Activated T-cell treated with anti-CD3 and anti-CD28 coated beads, Interleukin-2, amount 50 U/mL, for 72 hours (primary cell): ENCODE results near the gene RFWD3. TPM values are rescaled to one million over a fixed set of nuclear protein-coding genes. Genes with fewer than 3 reads are reported as not detected.
"Not testable (repeated sequence)": the region's sequence is repeated elsewhere in the genome, so short reads cannot be mapped to it uniquely, and the experiment has no call there.

Experiments used
- ATAC-seq, 2 donors: fragments of 150-1000 bp; cut with Tn5 transposase; replicated peaks in 1 of 2; 2 replicates each; pipeline ENCODE4 v1.10.0; 2021; ENCODE audit warnings: moderate library complexity in 2 of 2, mild to moderate bottlenecking in 1 of 2
- DNase-seq, 2 donors: peaks; one replicate each; pipeline ENCODE4 v3.0.0; 2021 to 2022; ENCODE audit warnings: mixed read lengths in 1 of 2
- H3K27ac Mint-ChIP-seq: one replicate; pipeline ENCODE4 v1.8.0; 2022; ENCODE audit warnings: mild to moderate bottlenecking, moderate library complexity, mixed read lengths
- H3K27me3 Mint-ChIP-seq: one replicate; pipeline ENCODE4 v1.8.0; 2022; ENCODE audit warnings: low read depth, mixed read lengths
- H3K36me3 Mint-ChIP-seq, 2 donors: one replicate each; pipeline ENCODE4 v1.8.0; 2022; ENCODE audit warnings: mixed read lengths in 2 of 2, mild to moderate bottlenecking in 1 of 2; ENCODE audit not compliant: insufficient read depth in 2 of 2
- H3K4me1 Mint-ChIP-seq: one replicate; pipeline ENCODE4 v1.8.0; 2022; ENCODE audit warnings: low read depth, mixed read lengths
- H3K4me3 Mint-ChIP-seq, 2 donors: one replicate each; pipeline ENCODE4 v1.8.0; 2022; ENCODE audit warnings: mild to moderate bottlenecking in 2 of 2, mixed read lengths in 2 of 2, moderate library complexity in 2 of 2
- H3K9me3 Mint-ChIP-seq, 2 donors: one replicate each; pipeline ENCODE4 v1.8.0; 2022; ENCODE audit warnings: mixed read lengths in 2 of 2
- total RNA-seq, 2 donors: library from RNA; stranded (reverse); gene quantifications; one replicate each; pipeline ENCODE4 v1.2.3, GENCODE V29; 2022

Gene RFWD3
- total RNA-seq, 2 donors from 2014 or later = 114 TPM

GRCh38 chr16:74657870-74658642 lies 8.6 kb downstream of the RFWD3 start:
- H3K4me1 Mint-ChIP-seq = peaks cover 79% of the 10 kb centered on the region
- H3K4me3 Mint-ChIP-seq = peak overlapping the region; percentile 4 to 59
- no peak for ATAC-seq

GRCh38 chr16:74654536-74655050 lies 12.1 kb downstream of the RFWD3 start:
- DNase-seq (no peak), ATAC-seq (no peak)
- no peaks in the 10 kb centered on the region for H3K9me3 Mint-ChIP-seq
- peaks cover 11 to 45% of the 10 kb centered on the region in 2 donors for H3K36me3 Mint-ChIP-seq
- H3K4me1 Mint-ChIP-seq = peaks cover 57% of the 10 kb centered on the region
- H3K4me3 Mint-ChIP-seq = no peak overlapping the region
- no peak overlapping the region for H3K27ac Mint-ChIP-seq
- no peaks in the 10 kb centered on the region for H3K27me3 Mint-ChIP-seq

More at GRCh38 chr16:74657870-74658642, 8.6 kb downstream of the RFWD3 start:
- no peaks in the 10 kb centered on the region for H3K9me3 Mint-ChIP-seq
- no peaks in the 10 kb centered on the region for H3K27me3 Mint-ChIP-seq
- H3K36me3 Mint-ChIP-seq = peaks cover 14 to 54% of the 10 kb centered on the region in 2 donors
- DNase-seq = no peak
- H3K27ac Mint-ChIP-seq = peak overlapping the region; percentile 50

- not testable (repeated sequence) for H3K4me3 Mint-ChIP-seq, ATAC-seq, H3K27me3 Mint-ChIP-seq, H3K9me3 Mint-ChIP-seq, DNase-seq
- H3K27ac Mint-ChIP-seq = peak overlapping the region; percentile 57
- H3K36me3 Mint-ChIP-seq = peaks cover 10 to 39% of the 10 kb centered on the region in 2 donors
- peaks cover 44% of the 10 kb centered on the region for H3K4me1 Mint-ChIP-seq
Observed at GRCh38 chr16:74652883-74653282, 13.8 kb downstream of the RFWD3 start.

GRCh38 chr16:74652249-74652648 lies 14.4 kb downstream of the RFWD3 start:
- no peak for ATAC-seq
- Mint-ChIP-seq H3K27ac (no peak overlapping the region), H3K4me1 (peaks cover 44% of the 10 kb centered on the region)

GRCh38 chr16:74651841-74652240 lies 14.8 kb downstream of the RFWD3 start:
- Mint-ChIP-seq H3K36me3 (peaks cover 10 to 42% of the 10 kb centered on the region in 2 donors), H3K27ac (no peak overlapping the region), H3K4me3 (no peak overlapping the region), H3K9me3 (no peaks in the 10 kb centered on the region), H3K4me1 (peaks cover 41% of the 10 kb centered on the region), H3K27me3 (no peaks in the 10 kb centered on the region)
- ATAC-seq = no peak
- no peak for DNase-seq

More at GRCh38 chr16:74652249-74652648, 14.4 kb downstream of the RFWD3 start:
- H3K36me3 Mint-ChIP-seq = peaks cover 10 to 40% of the 10 kb centered on the region in 2 donors
- no peaks in the 10 kb centered on the region for H3K27me3 Mint-ChIP-seq
- no peak for DNase-seq
- no peak overlapping the region for H3K4me3 Mint-ChIP-seq
- no peaks in the 10 kb centered on the region for H3K9me3 Mint-ChIP-seq

- H3K27me3 Mint-ChIP-seq = no peaks in the 10 kb centered on the region
- H3K4me3 Mint-ChIP-seq = no peak overlapping the region
- ATAC-seq (no peak), DNase-seq (no peak)
- H3K27ac Mint-ChIP-seq = no peak overlapping the region
- peaks cover 33% of the 10 kb centered on the region for H3K4me1 Mint-ChIP-seq
- peaks cover 11 to 46% of the 10 kb centered on the region in 2 donors for H3K36me3 Mint-ChIP-seq
- no peaks in the 10 kb centered on the region for H3K9me3 Mint-ChIP-seq
Observed at GRCh38 chr16:74650966-74651567, 15.6 kb downstream of the RFWD3 start.

- no peak overlapping the region for H3K27ac Mint-ChIP-seq
- no peak for DNase-seq
- no peaks in the 10 kb centered on the region for H3K9me3 Mint-ChIP-seq
- H3K4me1 Mint-ChIP-seq = peaks cover 26% of the 10 kb centered on the region
- peaks cover 11 to 45% of the 10 kb centered on the region in 2 donors for H3K36me3 Mint-ChIP-seq
- H3K27me3 Mint-ChIP-seq = no peaks in the 10 kb centered on the region
- H3K4me3 Mint-ChIP-seq = no peak overlapping the region
- no peak for ATAC-seq
Observed at GRCh38 chr16:74649839-74650504, 16.7 kb downstream of the RFWD3 start.

- peaks cover 6% of the 10 kb centered on the region for H3K4me1 Mint-ChIP-seq
- H3K9me3 Mint-ChIP-seq = no peaks in the 10 kb centered on the region
- DNase-seq (no peak), ATAC-seq (no peak)
- no peak overlapping the region for H3K4me3 Mint-ChIP-seq
- no peaks in the 10 kb centered on the region for H3K27me3 Mint-ChIP-seq
- H3K27ac Mint-ChIP-seq = no peak overlapping the region
- H3K36me3 Mint-ChIP-seq = peaks cover 4 to 45% of the 10 kb centered on the region in 2 donors
Observed at GRCh38 chr16:74641969-74642368, 24.7 kb downstream of the RFWD3 start.

- Mint-ChIP-seq H3K27me3 (no peaks in the 10 kb centered on the region), H3K9me3 (no peaks in the 10 kb centered on the region), H3K4me1 (peaks cover 6% of the 10 kb centered on the region), H3K4me3 (no peak overlapping the region), H3K36me3 (peaks cover 0 to 33% of the 10 kb centered on the region in 2 donors), H3K27ac (peak overlapping the region; percentile 47)
- ATAC-seq (no peak), DNase-seq (no peak)
Observed at GRCh38 chr16:74637742-74638453, 28.8 kb downstream of the RFWD3 start.

GRCh38 chr16:74635303-74635702 lies 31.4 kb downstream of the RFWD3 start:
- no peak overlapping the region for H3K27ac Mint-ChIP-seq
- no peaks in the 10 kb centered on the region for H3K9me3 Mint-ChIP-seq
- no peak overlapping the region for H3K4me3 Mint-ChIP-seq
- H3K27me3 Mint-ChIP-seq = no peaks in the 10 kb centered on the region
- ATAC-seq = no peak
- DNase-seq = no peak
- H3K4me1 Mint-ChIP-seq = peaks cover under 1% of the 10 kb centered on the region
- H3K36me3 Mint-ChIP-seq = peaks cover 3 to 27% of the 10 kb centered on the region in 2 donors

GRCh38 chr16:74633686-74634085 lies 33.0 kb downstream of the RFWD3 start:
- H3K36me3 Mint-ChIP-seq = peaks cover 4 to 37% of the 10 kb centered on the region in 2 donors
- ATAC-seq = no peak
- no peak overlapping the region for H3K4me3 Mint-ChIP-seq

GRCh38 chr16:74627506-74628220 lies 39.0 kb downstream of the RFWD3 start:
- Mint-ChIP-seq H3K4me3 (peak overlapping the region; percentile 75 to 87), H3K27ac (peak overlapping the region; percentile 95), H3K9me3 (no peaks in the 10 kb centered on the region), H3K36me3 (peaks cover 15 to 58% of the 10 kb centered on the region in 2 donors), H3K4me1 (peaks cover 62% of the 10 kb centered on the region), H3K27me3 (no peaks in the 10 kb centered on the region)
- DNase-seq (no peak), ATAC-seq (peak in 1 of 2 donors; percentile 4)

More at GRCh38 chr16:74633686-74634085, 33.0 kb downstream of the RFWD3 start:
- Mint-ChIP-seq H3K4me1 (peaks cover 17% of the 10 kb centered on the region), H3K9me3 (no peaks in the 10 kb centered on the region), H3K27ac (no peak overlapping the region), H3K27me3 (no peaks in the 10 kb centered on the region)
- no peak for DNase-seq
